ENCODE results near the gene KCNE4. TPM values are rescaled to one million over a fixed set of nuclear protein-coding genes. Genes with fewer than 3 reads are reported as not detected.
"Not testable (repeated sequence)": the region's sequence is repeated elsewhere in the genome, so short reads cannot be mapped to it uniquely, and the experiment has no call there.

The KCNE4 gene
- total RNA-seq, 1 experiment from 2014 or later, result not detected

DNA sequence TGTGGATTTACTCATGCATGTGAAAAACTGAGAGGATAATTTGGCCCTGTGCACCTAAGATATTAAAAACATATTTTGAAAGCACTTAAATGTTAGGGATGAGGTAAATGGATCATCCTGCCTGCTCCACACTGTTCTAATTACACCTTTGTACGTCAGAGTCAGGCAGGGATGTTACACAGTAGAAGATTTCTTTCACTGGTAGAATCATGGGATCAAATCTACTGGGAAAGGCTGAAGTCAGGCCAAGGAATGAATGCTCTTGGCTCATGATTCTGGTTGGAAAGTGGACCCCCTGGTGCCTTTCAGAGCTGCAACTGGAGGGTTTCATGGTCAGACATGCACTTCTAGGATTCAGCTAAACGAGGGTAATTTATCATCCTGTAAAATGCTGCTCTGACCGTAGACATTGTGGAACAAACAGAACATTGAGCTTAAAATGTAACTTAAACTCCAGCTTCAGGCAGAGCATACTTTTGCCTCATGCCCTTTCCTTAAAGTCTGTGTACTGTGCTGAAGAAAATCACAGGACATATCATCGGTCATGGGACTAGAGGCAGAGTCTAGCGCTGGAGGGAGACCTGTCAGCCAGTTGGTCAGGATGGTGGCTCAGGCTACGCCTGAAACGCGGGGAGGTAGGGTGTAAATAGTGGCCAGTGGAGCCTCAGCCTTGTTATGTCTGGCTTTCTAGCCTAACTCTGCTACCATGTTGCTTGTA is 4.9 kb downstream of the KCNE4 start:
- no peak for DNase-seq (ENCODE audit: low read depth)

DNA sequence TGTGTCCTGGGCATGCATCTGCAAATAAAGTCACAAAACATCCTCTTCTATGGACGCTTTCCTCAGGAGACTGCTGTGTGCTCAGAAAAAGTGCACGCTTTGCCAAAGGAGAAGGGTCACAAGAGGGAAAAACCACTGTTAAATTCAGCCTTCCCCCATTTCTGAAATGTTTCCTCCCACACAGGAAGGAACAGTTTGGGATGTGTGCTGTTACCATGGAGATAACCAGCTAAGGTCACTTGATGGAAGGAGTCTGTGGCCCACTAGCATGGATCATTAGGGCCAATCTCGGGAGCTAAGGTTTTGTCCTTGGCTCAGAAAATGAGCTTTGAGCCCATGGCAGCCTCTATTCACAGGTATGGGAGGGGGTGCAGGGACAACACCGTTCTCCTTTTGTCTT is 5.6 kb downstream of the KCNE4 start:
- DNase-seq (ENCODE audit: low read depth), result no peak

DNA sequence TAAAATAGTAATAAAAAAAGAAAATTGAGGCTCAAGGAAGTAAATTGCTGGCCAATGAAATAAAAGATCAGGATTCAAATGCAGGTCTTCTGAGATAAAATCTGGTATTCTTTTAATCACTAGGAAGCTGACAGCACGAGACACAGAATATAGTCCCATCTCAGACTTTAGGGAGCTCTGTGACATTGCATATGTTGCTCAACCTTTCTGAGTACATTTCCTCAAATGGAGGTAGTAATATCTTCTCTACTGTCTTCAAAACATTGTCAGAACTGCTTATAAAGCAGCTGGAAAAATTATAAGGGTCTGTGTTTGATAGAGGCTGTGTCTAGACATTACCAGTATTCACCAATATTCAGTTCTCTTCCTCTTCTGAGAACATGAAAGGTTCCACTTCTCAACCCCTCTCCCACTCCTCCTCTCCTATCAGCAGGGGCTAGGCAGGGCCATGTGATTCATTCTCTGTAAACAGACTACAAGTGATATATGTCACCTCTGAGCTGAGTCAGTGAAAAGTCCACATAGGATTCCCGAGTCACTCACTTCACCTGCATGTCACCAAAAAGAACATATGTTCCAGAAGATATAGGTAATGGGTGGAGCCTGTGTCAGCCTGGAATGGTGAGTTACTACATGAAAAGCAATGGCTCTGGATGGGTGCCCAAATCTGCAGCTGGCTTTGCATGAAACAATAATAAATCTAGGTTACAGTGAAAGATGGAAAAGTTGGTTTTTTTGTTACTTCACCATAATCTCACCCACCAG is 7.1 kb downstream of the KCNE4 start:
- no peak for DNase-seq (ENCODE audit: low read depth)

DNA sequence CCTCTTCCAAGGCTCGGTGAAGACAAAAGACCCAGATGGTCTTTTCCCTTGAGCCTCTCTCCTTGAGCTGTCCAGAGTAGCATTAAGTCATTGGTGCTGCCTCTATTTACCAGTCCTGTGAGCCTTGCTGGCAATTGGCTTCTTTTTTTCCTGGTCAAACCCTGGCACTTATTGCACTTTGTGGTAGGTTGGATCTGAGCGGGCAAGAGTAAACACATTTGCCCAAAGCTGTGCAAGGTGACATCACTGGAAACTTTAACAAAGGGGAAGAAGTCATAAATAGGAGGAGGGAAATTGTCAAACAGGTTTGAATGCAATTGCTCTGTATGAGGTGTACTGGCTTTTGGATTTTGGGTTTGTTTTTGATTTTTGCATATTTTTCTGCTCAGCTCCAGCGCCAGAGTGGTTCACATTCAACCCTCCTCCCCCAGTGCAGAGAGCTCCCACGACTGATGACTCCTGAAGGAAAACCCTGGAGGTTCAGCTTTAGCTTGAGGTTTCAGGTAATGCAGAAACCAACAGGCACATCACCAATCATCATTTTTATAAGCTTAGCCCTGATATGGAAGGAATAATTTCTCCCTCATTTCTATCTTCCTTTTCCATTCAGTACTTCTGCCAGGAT is 8.3 kb downstream of the KCNE4 start:
- no peak for DNase-seq (ENCODE audit: low read depth)

DNA sequence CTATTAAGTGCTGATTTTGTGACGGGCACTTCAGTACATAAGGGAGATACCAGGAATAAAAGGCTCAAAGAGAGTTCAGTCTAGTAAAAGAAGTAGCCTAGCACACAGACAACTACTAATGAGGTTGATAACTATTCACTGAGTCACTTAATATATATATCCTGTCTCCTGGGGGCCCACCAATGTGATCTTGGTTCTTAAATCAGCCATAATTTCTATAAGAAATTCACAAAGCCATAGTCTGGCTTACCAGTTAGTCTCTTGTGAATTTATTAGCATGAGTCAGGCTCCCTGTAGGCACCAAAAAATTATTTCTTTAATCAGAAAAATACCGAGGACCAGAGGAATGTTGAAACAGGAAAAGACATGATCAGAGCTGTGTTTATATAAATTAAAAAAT is 10.4 kb downstream of the KCNE4 start:
- no peak for DNase-seq (ENCODE audit: low read depth)

- DNase-seq (ENCODE audit: low read depth), result no peak
Measured at GRCh38 chr2:223065107-223065506, 13.1 kb downstream of the KCNE4 start.

- DNase-seq (ENCODE audit: low read depth), result no peak
Measured at GRCh38 chr2:223066721-223067120, 14.7 kb downstream of the KCNE4 start.

- DNase-seq (ENCODE audit: low read depth), result no peak
Measured at GRCh38 chr2:223068071-223068470, 16.1 kb downstream of the KCNE4 start.

DNA sequence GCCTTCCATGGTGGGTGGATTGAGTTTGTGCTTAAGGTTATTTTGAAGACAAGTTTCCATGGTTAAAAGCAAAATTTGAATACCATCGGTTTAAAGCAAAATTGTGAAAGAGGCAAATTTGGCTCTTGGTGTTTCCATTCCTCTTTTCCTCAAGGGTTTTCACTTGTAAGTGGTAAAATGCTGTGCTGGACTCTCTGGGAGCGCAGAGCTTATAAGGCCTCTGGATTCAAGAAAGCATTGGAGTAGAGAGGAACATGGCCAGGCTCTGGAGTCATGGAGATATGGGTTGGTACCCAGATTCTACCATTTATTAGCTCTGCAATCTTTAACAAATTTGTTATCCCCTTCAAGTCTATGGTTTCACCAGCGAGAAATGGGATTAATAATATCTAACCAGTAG is 17.5 kb downstream of the KCNE4 start:
- DNase-seq (ENCODE audit: low read depth), result no peak

- no peak for DNase-seq (ENCODE audit: low read depth)
Measured at GRCh38 chr2:223069988-223070387, 18.0 kb downstream of the KCNE4 start.

DNA sequence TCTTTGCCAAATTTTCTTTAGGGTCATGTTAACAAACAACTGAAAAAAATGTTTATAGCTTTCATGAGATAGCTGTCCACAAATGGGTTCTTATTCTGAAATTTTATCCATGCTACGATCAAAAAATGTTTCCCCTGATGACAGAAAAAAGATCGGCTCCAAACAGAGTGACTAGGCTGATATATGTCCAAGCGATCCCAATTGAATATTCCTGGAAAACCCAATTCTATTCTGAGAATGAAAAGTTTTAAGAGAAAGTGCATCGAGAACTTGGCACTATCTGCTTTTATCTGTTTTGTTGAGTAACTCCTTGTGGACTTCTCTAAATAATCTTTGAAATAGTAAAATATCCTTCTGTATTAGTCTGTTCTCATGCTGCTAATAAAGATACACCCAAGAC is 19.1 kb downstream of the KCNE4 start:
- no peak for DNase-seq (ENCODE audit: low read depth)

DNA sequence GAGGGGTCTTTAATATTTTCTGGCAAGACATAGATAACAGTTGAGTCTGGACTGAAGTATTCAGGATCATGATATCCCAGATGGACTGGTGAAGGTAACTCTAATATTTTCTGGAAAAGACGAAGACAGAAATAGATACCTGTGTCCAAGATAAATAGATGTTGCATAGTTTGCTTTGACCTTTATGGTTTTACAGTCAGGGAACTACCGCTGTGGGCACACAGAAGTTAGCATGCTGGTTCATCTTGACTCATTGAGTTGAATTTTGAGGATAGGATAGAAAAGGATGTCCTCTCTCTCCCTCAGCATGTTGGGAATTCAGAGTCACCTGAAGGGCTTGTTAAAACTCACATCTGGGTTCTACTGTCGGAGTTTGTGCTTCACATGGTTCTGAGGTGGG is 20.8 kb downstream of the KCNE4 start:
- DNase-seq (ENCODE audit: low read depth), result no peak

DNA sequence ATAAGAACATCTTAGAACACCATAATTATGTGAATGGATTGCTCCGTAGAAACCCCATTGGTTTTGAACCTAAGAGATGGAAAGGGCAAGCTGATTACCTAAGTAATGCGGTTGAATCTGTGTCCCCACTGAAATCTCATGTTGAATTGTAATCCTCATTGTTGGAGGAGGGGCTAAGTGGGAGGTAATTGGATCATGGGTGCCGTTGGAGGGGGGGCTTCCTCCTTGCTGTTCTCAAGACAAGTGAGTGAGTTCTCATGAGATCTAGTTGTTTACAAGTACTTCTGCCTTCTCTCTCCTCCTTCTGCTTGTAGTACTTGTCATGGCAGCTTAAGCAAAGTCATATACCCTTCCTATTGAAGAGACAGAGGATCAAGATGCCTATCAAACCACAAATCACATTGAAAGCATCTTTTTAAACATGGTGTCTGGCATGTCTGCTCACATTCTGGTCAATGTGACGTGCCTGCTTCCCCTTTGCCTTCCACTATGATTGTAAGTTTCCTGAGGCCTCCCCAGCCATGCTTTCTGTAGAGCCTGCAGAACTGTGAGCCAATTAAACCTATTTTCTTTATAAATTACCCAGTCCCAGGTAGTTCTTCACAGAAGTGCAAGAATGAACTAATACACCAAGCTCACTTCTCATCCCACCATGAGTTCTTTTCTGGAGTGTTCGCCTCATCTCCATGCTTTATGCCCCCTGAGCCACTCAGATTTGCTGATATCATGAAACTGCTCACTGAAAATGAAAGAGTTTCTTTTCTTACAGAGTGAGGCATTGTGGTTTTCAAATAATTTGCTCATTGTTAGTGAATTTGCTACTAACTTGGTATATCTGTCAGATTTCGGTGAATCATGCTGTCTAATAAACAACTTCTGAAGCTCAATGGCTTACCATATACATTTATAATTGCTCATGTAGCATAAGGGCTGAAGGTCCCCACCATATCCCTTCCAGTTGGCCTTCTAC is 23.6 kb downstream of the KCNE4 start:
- peak; percentile 9 for DNase-seq (ENCODE audit: low read depth)

DNA sequence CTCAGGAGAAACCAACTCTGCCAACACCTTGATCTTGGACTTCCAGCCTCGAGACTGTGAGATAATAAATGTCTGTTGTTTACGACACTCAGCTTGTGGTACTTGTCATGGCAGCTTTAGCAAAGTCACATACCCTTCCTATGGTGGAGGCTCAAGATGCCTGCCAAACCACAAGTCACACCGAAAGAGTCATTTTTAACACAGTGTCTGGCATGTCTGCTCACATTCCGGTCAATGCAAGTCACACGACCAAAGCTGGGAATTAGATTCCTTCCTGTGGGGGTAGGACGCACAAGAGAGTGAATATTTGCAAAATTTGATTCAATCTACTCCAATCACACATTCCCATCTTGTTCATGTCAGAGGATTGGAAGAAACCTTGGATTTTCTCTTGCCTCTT is 24.6 kb downstream of the KCNE4 start:
- peak; percentile 66 for DNase-seq (ENCODE audit: low read depth)

GRCh38 chr2:223078482-223078881 is 26.5 kb downstream of the KCNE4 start:
- no peak for DNase-seq (ENCODE audit: low read depth)

- DNase-seq (ENCODE audit: low read depth), result no peak
Measured at GRCh38 chr2:223079378-223079777, 27.4 kb downstream of the KCNE4 start.

GRCh38 chr2:223079925-223080324 is 27.9 kb downstream of the KCNE4 start:
- no peak for DNase-seq (ENCODE audit: low read depth)

GRCh38 chr2:223080790-223081360 is 28.9 kb downstream of the KCNE4 start:
- not testable (repeated sequence) for DNase-seq (ENCODE audit: low read depth)

GRCh38 chr2:223081789-223082188 is 29.8 kb downstream of the KCNE4 start:
- no peak for DNase-seq (ENCODE audit: low read depth)

- no peak for DNase-seq (ENCODE audit: low read depth)
Measured at GRCh38 chr2:223082706-223083105, 30.7 kb downstream of the KCNE4 start.
